SU-DHL-6 (cell line): ENCODE measurements around the gene NRG3.

Source experiments
- H2AFZ ChIP-seq: fragments of 200-600 bp; sonication (generic); 2 replicates; pipeline ENCODE4 v1.6.1; 2014; ENCODE audit warnings: low read depth, mild to moderate bottlenecking, moderate library complexity, mixed read lengths, antibody characterized with exemption, low read length; ENCODE audit not compliant: severe bottlenecking
- H3F3A ChIP-seq: fragments of 200-600 bp; shearing (Covaris generic); 2 replicates; pipeline ENCODE4 v1.6.0; 2016; ENCODE audit warnings: antibody characterized with exemption, mild to moderate bottlenecking; ENCODE audit not compliant: insufficient read depth
- H3K27ac ChIP-seq: fragments of 200-600 bp; sonication (generic); 2 replicates; pipeline ENCODE4 v1.5.1; 2016; ENCODE audit warnings: low read depth, mild to moderate bottlenecking, low read length, moderate library complexity, mixed read lengths
- H3K27me3 ChIP-seq: fragments of 200-600 bp; sonication (generic), shearing (Covaris generic); 2 replicates; pipeline ENCODE4 v1.6.0; 2014; ENCODE audit warnings: mild to moderate bottlenecking, low read length
- H3K36me3 ChIP-seq: fragments of 200-600 bp; sonication (generic); 2 replicates; pipeline ENCODE4 v1.6.1; 2014; ENCODE audit warnings: mild to moderate bottlenecking, low read length, mixed read lengths
- H3K4me2 ChIP-seq: fragments of 300-600, 200-600 bp; shearing (Covaris generic), sonication (generic); 2 replicates; pipeline ENCODE4 v1.6.0; 2014; ENCODE audit warnings: low read length, low read depth, mild to moderate bottlenecking; ENCODE audit not compliant: poor library complexity, severe bottlenecking
- H3K4me3 ChIP-seq: fragments of 200-600 bp; sonication (generic); 2 replicates; pipeline ENCODE4 v1.5.1; 2014; ENCODE audit warnings: antibody characterized with exemption, low read length, mild to moderate bottlenecking, mixed read lengths; ENCODE audit not compliant: insufficient read depth, poor library complexity, severe bottlenecking
- H3K79me2 ChIP-seq: fragments of 200-600 bp; sonication (generic); 2 replicates; pipeline ENCODE4 v1.6.1; 2014; ENCODE audit warnings: mild to moderate bottlenecking, low read length, moderate library complexity; ENCODE audit not compliant: insufficient read depth
- H3K9ac ChIP-seq: fragments of 200-600 bp; sonication (generic); 2 replicates; pipeline ENCODE4 v1.7.0; 2014; ENCODE audit warnings: mild to moderate bottlenecking, low read length
- H3K9me2 ChIP-seq: fragments of 200-600 bp; sonication (generic); replicated peaks from 2 replicates; pipeline ENCODE4 v1.6.1; 2014; ENCODE audit warnings: low read length; ENCODE audit not compliant: insufficient read depth
- H3K9me3 ChIP-seq: fragments of 200-600 bp; sonication (generic); 2 replicates; pipeline ENCODE4 v1.6.1; 2014; ENCODE audit warnings: low read length, mixed read lengths; ENCODE audit not compliant: insufficient read depth
- H4K20me1 ChIP-seq: fragments of 200-600 bp; sonication (generic); 2 replicates; pipeline ENCODE4 v1.6.1; 2014; ENCODE audit warnings: low read depth, mild to moderate bottlenecking, antibody characterized with exemption, low read length, moderate library complexity, mixed read lengths
- EZH2phosphoT487 ChIP-seq: fragments of 200-600 bp; sonication (generic), shearing (Covaris generic); conservative IDR thresholded peaks from 2 replicates; pipeline ENCODE4 v1.6.1; 2018; ENCODE audit warnings: mild to moderate bottlenecking, antibody characterized with exemption, low read length, moderate library complexity, mixed read lengths
- TF ChIP-seq, protein P1 (sequence below): fragments of 200-600 bp; sonication (generic); IDR thresholded peaks from one replicate; pipeline ENCODE4 v1.5.1; 2017; ENCODE audit warnings: antibody characterized with exemption, mild to moderate bottlenecking, low read length, moderate library complexity; ENCODE audit not compliant: insufficient read depth, poor library complexity, severe bottlenecking

NRG3 gene

DNA sequence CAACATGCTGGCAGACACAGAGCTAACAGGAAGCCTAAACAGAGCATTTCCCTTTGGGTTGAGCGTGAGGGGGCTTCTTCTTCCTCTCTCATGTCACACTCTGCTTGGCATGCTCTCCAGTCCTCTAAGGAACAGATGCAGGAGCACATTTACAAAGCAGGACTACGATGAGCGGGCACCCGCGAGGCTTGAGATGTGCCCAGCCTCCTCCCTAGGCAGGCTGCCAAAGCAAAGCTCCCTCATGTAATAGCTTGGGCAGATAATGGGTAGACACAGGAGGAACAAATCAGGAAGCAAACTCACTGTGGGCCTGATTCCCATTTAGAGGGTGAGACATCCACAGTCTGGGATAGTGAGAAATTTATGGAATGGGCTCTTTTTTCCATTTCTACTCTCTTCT, 519.1 kb downstream of the NRG3 start:
- Histone ChIP-seq H3K4me2 (no peak overlapping the region), H3K27me3 (no peaks in the 10 kb centered on the region), H3F3A (no peaks in the 10 kb centered on the region), H3K36me3 (no peaks in the 10 kb centered on the region), H3K79me2 (no peaks in the 10 kb centered on the region), H3K9me3 (no peaks in the 10 kb centered on the region), H3K9me2 (no peaks in the 10 kb centered on the region), H3K9ac (no peak overlapping the region), H3K27ac (no peak overlapping the region), H2AFZ (no peak overlapping the region), H3K4me3 (no peak overlapping the region), H4K20me1 (no peaks in the 10 kb centered on the region)
- TF ChIP-seq, protein P1, sequence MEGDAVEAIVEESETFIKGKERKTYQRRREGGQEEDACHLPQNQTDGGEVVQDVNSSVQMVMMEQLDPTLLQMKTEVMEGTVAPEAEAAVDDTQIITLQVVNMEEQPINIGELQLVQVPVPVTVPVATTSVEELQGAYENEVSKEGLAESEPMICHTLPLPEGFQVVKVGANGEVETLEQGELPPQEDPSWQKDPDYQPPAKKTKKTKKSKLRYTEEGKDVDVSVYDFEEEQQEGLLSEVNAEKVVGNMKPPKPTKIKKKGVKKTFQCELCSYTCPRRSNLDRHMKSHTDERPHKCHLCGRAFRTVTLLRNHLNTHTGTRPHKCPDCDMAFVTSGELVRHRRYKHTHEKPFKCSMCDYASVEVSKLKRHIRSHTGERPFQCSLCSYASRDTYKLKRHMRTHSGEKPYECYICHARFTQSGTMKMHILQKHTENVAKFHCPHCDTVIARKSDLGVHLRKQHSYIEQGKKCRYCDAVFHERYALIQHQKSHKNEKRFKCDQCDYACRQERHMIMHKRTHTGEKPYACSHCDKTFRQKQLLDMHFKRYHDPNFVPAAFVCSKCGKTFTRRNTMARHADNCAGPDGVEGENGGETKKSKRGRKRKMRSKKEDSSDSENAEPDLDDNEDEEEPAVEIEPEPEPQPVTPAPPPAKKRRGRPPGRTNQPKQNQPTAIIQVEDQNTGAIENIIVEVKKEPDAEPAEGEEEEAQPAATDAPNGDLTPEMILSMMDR, result no peak
- TF ChIP-seq EZH2phosphoT487, result no peak

DNA sequence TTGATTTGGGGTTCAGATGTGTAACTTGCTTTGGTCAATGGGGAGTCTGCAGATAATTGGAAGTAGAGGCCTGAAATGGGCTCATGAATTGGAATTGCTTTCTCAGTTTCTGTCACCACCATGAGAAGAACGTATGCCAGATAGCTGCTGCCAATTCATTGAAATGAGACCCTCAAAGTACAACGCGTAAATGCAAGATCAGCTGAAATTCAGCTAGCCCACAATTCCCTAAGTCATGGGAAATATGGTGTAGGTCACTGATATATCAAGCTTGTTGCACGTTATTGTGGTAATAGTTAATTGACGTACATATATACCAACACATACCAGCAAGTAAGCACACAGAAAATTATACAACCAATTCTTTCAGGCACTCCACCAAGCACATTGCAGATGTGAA, 520.0 kb downstream of the NRG3 start:
- H3K4me2 ChIP-seq, result no peak overlapping the region
- no peaks in the 10 kb centered on the region for H3K79me2 ChIP-seq
- H3K27me3 ChIP-seq, result no peaks in the 10 kb centered on the region
- H3K36me3 ChIP-seq, result no peaks in the 10 kb centered on the region
- no peaks in the 10 kb centered on the region for H3K9me2 ChIP-seq
- H3F3A ChIP-seq, result no peaks in the 10 kb centered on the region
- no peak for TF ChIP-seq EZH2phosphoT487
- TF ChIP-seq, protein P1, result no peak
- no peak overlapping the region for H3K27ac ChIP-seq
- no peaks in the 10 kb centered on the region for H3K9me3 ChIP-seq
- H2AFZ ChIP-seq, result no peak overlapping the region
- H3K4me3 ChIP-seq, result no peak overlapping the region
- no peak overlapping the region for H3K9ac ChIP-seq
- no peaks in the 10 kb centered on the region for H4K20me1 ChIP-seq

DNA sequence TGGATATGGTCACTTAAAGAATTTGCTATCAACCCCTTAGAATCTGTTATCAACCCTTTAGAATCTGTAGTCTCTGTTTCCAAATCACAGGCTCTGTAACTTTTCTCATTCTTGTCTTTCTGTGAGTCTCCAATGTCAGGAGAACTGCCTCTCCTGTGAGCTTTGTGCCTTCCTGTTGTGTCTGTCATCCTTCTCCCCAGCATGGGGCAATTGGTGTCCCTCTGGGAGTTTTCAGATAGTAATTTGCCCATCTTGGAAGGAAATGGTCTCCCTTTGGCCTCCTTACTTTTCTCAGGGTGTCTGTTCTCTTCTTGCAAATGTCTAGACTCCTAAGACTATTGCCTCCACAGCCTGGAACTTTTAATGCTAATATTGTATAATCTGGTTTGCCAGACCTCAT, 521.9 kb downstream of the NRG3 start:
- no peaks in the 10 kb centered on the region for H3K36me3 ChIP-seq
- no peaks in the 10 kb centered on the region for H3K79me2 ChIP-seq
- TF ChIP-seq, protein P1, result no peak
- no peak for TF ChIP-seq EZH2phosphoT487
- H3F3A ChIP-seq, result no peaks in the 10 kb centered on the region
- H3K9me2 ChIP-seq, result no peaks in the 10 kb centered on the region
- H3K27me3 ChIP-seq, result no peaks in the 10 kb centered on the region
- no peak overlapping the region for H3K9ac ChIP-seq
- no peak overlapping the region for H3K27ac ChIP-seq
- no peak overlapping the region for H3K4me2 ChIP-seq
- H2AFZ ChIP-seq, result no peak overlapping the region
- H4K20me1 ChIP-seq, result no peaks in the 10 kb centered on the region
- no peak overlapping the region for H3K4me3 ChIP-seq
- no peaks in the 10 kb centered on the region for H3K9me3 ChIP-seq

DNA sequence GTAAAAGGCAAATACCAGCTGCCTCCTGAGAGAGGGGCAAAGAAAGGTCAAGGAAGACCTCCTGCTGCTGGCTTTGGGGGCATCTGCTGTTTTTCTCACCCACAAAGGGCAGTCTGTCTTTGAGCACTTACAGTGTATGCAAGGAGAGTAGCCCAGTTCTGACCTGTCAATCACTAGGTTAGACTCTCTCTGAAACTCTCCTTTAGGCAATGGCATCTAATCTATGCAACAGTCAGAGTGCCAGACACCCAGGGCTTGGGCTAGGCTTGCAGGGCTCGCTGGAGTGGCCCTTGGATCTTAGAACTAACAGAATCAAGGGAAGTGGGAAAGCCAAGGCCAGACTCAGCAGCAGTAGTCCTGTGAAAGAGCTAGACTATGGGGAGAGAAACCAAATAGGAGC, 522.9 kb downstream of the NRG3 start:
- TF ChIP-seq, protein P1, result no peak
- no peak for TF ChIP-seq EZH2phosphoT487
- Histone ChIP-seq H3K4me3 (no peak overlapping the region), H2AFZ (no peak overlapping the region), H3K9ac (no peak overlapping the region), H3F3A (no peaks in the 10 kb centered on the region), H3K27ac (no peak overlapping the region), H3K9me2 (no peaks in the 10 kb centered on the region), H3K9me3 (no peaks in the 10 kb centered on the region), H3K79me2 (no peaks in the 10 kb centered on the region), H3K27me3 (no peaks in the 10 kb centered on the region), H3K36me3 (no peaks in the 10 kb centered on the region), H4K20me1 (no peaks in the 10 kb centered on the region), H3K4me2 (no peak overlapping the region)
